ENCODE results near the gene LRRC53. TPM values are rescaled to one million over a fixed set of nuclear protein-coding genes. Genes with fewer than 3 reads are reported as not detected.

The LRRC53 gene, protein sequence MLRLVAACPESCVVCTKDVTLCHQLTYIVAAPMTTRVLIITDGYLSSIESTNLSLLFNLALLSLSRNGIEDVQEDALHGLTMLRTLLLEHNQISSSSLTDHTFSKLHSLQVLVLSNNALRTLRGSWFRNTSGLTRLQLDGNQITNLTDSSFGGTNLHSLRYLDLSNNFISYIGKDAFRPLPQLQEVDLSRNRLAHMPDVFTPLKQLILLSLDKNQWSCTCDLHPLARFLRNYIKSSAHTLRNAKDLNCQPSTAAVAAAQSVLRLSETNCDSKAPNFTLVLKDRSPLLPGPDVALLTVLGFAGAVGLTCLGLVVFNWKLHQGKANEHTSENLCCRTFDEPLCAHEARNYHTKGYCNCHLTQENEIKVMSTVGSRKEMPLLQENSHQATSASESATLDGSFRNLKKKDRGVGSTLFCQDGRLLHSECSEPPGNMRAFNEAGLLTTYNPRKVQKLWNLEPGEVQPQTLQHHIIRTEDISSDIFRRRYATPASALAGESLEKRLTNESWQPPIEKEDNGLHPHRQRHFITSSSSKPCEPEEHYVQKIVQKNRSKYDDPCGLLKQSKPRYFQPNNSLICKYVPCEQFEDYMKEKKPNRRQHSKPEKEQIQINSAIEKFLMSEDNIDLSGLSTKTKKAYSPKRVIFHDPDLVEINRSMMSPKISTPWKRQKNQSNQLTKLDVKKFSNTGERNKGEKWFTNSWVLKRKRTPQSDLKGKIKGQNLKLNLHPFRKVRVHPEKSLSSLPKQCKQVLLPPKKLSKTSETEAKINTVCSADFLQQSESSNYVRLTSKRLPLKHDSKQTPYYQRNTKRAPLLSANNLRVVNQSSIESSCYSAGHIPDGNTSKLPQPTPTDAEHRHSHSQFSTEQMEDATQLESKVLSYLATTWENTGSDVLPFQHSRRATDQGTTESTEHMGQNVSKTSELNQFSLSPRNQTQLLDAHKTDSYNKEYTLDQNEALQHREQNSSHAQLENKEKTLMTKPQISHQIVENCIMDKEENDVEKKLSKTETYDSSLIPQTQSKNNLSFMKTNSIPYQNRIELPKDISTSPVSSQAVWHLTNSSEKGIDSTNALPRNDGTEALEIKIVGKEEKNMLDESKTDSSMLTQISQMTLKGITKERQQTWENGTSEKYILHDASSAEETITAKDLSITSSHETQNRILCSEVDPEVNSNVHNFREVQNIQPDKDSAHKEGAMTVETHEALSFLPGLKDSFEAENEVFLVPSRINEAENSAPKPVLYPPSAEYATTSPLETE
- total RNA-seq: not detected

- no peak for DNase-seq
- Mint-ChIP-seq H3K36me3 (no peaks in the 10 kb centered on the region), H3K27ac (no peak within 1 kb of the TSS), H3K4me3 (no peak within 1 kb of the TSS), H3K27me3 (peaks cover 4% of the 10 kb centered on the region), H3K4me1 (no peaks in the 10 kb centered on the region), H3K9me3 (no peaks in the 10 kb centered on the region)
Measured at GRCh38 chr1:74512170-74512915, at the start of gene LRRC53. TSS of gene LRRC53 (minus strand) at chr1:74512611. CDS start at chr1:74483349, 29,262 bp downstream.

- H3K27ac Mint-ChIP-seq: no peak overlapping the region
- no peaks in the 10 kb centered on the region for H3K36me3 Mint-ChIP-seq
- no peaks in the 10 kb centered on the region for H3K27me3 Mint-ChIP-seq
- DNase-seq: no peak
- no peaks in the 10 kb centered on the region for H3K9me3 Mint-ChIP-seq
- no peak overlapping the region for H3K4me3 Mint-ChIP-seq
- H3K4me1 Mint-ChIP-seq: no peaks in the 10 kb centered on the region
Measured at GRCh38 chr1:74549932-74550331, 37.5 kb upstream of the LRRC53 start.

DNA sequence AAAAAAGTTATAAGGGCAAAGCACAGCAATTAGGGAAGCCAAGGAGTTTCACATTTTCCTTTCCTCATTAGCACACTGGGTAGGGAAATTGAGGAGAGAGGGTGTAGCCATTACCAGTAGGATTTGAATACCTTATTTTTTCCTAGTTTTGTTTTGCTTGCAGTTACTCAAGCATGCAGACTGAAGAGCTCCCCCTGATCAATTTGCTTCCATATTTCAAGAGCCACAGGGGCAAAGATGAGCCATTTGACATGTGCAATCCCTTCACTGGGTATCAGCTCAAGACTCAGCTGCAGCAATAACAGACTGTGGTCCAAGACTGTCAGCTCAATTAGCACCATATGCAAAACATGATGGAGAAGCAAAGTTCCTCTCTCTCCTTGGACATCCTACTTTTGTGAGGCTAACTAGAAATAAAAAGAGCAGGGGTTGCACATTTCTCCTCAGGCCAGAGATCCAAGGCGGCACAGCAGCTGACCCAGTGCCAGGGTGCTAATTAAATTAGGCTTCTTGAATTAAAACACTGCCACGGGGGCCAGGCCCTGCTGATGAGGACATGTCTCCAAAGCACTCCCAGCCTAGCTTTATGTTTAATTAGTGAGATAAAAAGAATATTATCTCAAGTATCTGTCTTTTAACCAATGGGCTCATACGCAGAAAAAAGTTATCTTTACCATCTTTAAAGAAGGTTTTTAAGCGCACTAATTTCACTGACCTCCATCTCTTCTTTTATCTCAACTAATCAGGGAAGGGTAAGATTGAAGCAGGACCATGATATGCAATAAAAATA lies 36.7 kb upstream of the LRRC53 start:
- DNase-seq: no peak
- no peaks in the 10 kb centered on the region for H3K36me3 Mint-ChIP-seq
- no peaks in the 10 kb centered on the region for H3K4me1 Mint-ChIP-seq
- no peak overlapping the region for H3K27ac Mint-ChIP-seq
- H3K4me3 Mint-ChIP-seq: no peak overlapping the region
- no peaks in the 10 kb centered on the region for H3K27me3 Mint-ChIP-seq
- H3K9me3 Mint-ChIP-seq: no peaks in the 10 kb centered on the region

DNA sequence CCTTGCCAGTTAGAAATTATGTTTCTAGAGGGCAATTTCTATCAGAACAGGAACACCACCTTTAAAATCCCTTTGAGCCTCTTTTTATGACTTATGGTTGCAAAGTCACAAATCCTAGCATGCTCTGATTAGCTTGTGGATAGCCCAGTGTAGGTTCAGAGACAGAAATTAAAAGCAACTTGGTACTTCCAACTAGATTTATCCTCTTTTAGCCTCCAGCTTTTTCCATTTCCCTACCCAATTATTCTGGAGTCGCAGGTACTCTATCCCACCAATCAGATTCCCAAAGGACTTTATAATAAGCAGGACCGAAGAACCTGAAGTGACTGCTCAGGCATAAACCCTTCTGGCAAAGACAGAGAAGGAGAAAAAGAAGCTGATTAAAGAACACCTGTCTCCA lies 33.4 kb upstream of the LRRC53 start:
- no peaks in the 10 kb centered on the region for H3K4me1 Mint-ChIP-seq
- H3K27me3 Mint-ChIP-seq: no peaks in the 10 kb centered on the region
- no peak for DNase-seq
- H3K27ac Mint-ChIP-seq: no peak overlapping the region
- no peaks in the 10 kb centered on the region for H3K9me3 Mint-ChIP-seq
- no peaks in the 10 kb centered on the region for H3K36me3 Mint-ChIP-seq
- no peak overlapping the region for H3K4me3 Mint-ChIP-seq

DNA sequence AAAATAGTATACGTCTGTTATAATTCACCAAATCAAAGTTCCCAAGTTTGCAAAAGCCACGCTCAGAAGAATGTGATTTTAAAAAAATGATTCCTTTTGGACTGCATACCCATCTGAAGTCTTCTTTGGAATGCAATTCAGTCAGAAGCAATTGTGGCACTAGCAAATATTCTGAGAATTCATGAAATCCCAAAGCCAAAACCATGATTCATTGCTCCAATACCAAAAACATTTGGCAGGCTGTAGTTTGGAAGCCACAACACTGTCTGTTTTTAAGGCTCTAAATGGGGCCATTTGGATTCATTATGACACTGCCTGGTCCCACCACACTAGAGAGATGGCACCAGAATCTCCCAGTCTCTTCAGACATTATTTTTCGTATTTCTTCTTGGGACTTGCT lies 21.8 kb upstream of the LRRC53 start:
- no peaks in the 10 kb centered on the region for H3K4me1 Mint-ChIP-seq
- no peaks in the 10 kb centered on the region for H3K9me3 Mint-ChIP-seq
- DNase-seq: no peak
- no peaks in the 10 kb centered on the region for H3K27me3 Mint-ChIP-seq
- no peak overlapping the region for H3K27ac Mint-ChIP-seq
- H3K36me3 Mint-ChIP-seq: no peaks in the 10 kb centered on the region
- H3K4me3 Mint-ChIP-seq: no peak overlapping the region

DNA sequence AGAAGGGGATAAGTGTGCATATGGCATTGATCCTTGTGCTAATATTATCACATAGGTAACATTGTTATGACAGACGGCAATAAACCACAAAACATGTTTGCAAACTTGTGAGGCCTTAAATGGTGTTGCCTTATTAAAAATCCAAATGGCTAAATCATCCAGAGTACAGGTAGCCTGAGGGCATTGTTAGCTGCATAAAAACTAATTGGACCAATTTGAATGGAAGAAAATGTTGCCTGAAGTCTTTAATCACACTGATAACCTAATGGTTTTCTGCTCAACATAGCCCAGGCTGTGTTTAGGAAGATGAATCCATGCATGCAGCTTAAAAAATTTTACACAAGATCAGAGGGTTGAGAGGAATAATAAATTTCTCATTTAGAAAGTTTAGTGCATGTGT lies 19.4 kb upstream of the LRRC53 start:
- no peak for DNase-seq
- H3K4me1 Mint-ChIP-seq: no peaks in the 10 kb centered on the region
- H3K36me3 Mint-ChIP-seq: no peaks in the 10 kb centered on the region
- H3K27me3 Mint-ChIP-seq: peaks cover 8% of the 10 kb centered on the region
- no peaks in the 10 kb centered on the region for H3K9me3 Mint-ChIP-seq
- H3K4me3 Mint-ChIP-seq: no peak overlapping the region
- H3K27ac Mint-ChIP-seq: no peak overlapping the region

DNA sequence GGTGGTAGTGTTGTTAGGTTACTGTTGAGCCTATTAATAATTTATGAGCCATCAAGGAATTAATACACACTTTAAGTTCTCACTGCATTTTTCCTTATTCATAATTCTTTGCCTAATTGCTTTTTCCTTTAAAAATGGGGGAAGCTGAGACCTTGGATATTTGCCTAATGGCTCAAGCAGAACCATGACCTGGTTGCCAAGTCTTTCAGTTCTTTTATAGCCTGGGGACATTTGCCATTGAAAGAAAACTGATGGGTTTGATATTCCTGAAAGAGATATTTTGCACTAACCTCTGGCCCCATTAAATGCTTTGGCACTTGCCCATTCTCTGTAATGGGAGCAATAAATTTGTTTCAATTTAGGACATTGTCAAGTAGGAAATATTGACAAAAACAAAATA lies 18.5 kb upstream of the LRRC53 start:
- Mint-ChIP-seq H3K4me1 (no peaks in the 10 kb centered on the region), H3K27me3 (peaks cover 8% of the 10 kb centered on the region), H3K9me3 (no peaks in the 10 kb centered on the region), H3K36me3 (no peaks in the 10 kb centered on the region), H3K27ac (no peak overlapping the region), H3K4me3 (no peak overlapping the region)
- no peak for DNase-seq

- Mint-ChIP-seq H3K4me1 (no peaks in the 10 kb centered on the region), H3K27ac (no peak overlapping the region), H3K36me3 (no peaks in the 10 kb centered on the region), H3K9me3 (no peaks in the 10 kb centered on the region), H3K4me3 (no peak overlapping the region), H3K27me3 (peaks cover 8% of the 10 kb centered on the region)
- DNase-seq: no peak
Measured at GRCh38 chr1:74528123-74528522, 15.7 kb upstream of the LRRC53 start.

- H3K36me3 Mint-ChIP-seq: no peaks in the 10 kb centered on the region
- no peak overlapping the region for H3K27ac Mint-ChIP-seq
- no peak overlapping the region for H3K4me3 Mint-ChIP-seq
- H3K27me3 Mint-ChIP-seq: peaks cover 8% of the 10 kb centered on the region
- no peaks in the 10 kb centered on the region for H3K9me3 Mint-ChIP-seq
- DNase-seq: no peak
- no peaks in the 10 kb centered on the region for H3K4me1 Mint-ChIP-seq
Measured at GRCh38 chr1:74526708-74527107, 14.3 kb upstream of the LRRC53 start.

GRCh38 chr1:74523873-74524480 lies 11.6 kb upstream of the LRRC53 start:
- H3K9me3 Mint-ChIP-seq: no peaks in the 10 kb centered on the region
- H3K27ac Mint-ChIP-seq: no peak overlapping the region
- no peak for DNase-seq
- H3K4me3 Mint-ChIP-seq: no peak overlapping the region
- peaks cover 14% of the 10 kb centered on the region for H3K27me3 Mint-ChIP-seq
- no peaks in the 10 kb centered on the region for H3K36me3 Mint-ChIP-seq
- no peaks in the 10 kb centered on the region for H3K4me1 Mint-ChIP-seq

DNA sequence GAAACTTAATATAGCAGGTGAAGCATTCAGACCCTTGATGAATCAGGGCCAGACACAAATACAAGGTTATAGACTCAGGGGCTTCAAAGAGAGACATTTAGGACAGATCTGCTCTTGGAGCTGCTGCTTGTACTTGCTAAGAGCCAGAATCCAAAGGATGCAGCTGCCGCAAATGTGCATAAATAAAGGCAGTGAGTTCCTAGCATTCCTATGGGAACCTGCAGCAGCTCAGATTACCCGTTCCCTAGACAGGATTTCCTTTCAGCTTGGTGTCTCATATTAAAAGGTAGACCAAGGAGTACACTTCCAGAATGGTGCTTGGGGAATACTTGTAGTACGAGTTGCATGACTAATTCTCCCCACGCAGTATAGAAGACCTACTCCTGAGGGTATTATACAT lies 9.7 kb upstream of the LRRC53 start:
- Mint-ChIP-seq H3K27ac (no peak overlapping the region), H3K4me1 (no peaks in the 10 kb centered on the region), H3K4me3 (no peak overlapping the region), H3K27me3 (peaks cover 8% of the 10 kb centered on the region), H3K36me3 (no peaks in the 10 kb centered on the region), H3K9me3 (no peaks in the 10 kb centered on the region)
- DNase-seq: no peak

DNA sequence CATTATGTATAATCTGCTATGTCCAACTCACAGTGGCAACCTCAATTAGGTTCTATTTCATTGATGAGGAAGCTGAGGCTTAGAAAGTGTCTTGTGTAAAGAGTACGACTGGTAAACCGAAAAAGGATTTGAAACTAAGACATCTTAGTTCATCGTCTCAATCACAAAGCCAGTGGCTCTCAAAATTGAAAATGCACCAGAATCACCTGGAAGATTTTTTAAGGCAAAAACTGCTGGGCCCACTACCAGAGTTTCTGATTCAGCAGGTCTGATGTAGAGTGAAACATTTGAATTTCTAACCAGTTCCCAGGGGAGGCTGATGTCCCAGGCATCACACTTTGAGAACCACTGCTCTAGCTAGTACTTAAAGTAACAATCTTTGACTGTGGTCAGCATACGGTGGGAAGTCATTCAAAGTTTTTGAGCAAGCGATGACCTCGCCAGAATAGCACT lies 5.2 kb upstream of the LRRC53 start:
- H3K9me3 Mint-ChIP-seq: no peaks in the 10 kb centered on the region
- peaks cover 5% of the 10 kb centered on the region for H3K27me3 Mint-ChIP-seq
- no peak overlapping the region for H3K4me3 Mint-ChIP-seq
- DNase-seq: no peak
- no peaks in the 10 kb centered on the region for H3K36me3 Mint-ChIP-seq
- H3K27ac Mint-ChIP-seq: no peak overlapping the region
- H3K4me1 Mint-ChIP-seq: no peaks in the 10 kb centered on the region

GRCh38 chr1:74513411-74514300 lies 1.2 kb upstream of the LRRC53 start:
- H3K4me3 Mint-ChIP-seq: no peak overlapping the region
- no peak for DNase-seq
- no peak overlapping the region for H3K27ac Mint-ChIP-seq
- no peaks in the 10 kb centered on the region for H3K4me1 Mint-ChIP-seq
- H3K27me3 Mint-ChIP-seq: peaks cover 4% of the 10 kb centered on the region
- no peaks in the 10 kb centered on the region for H3K9me3 Mint-ChIP-seq
- no peaks in the 10 kb centered on the region for H3K36me3 Mint-ChIP-seq

All from activated naive CD8-positive, alpha-beta T cell treated with anti-CD3 and anti-CD28 coated beads for 36 hours (primary cell).